ENCODE data around the gene ARHGAP9.

- TF ChIP-seq ELK1 (IDR thresholded peaks at IDR 0.05; ENCODE audit: borderline replicate concordance, low read depth, low read length) (no peak), CTCF (conservative IDR thresholded peaks at IDR 0.05; ENCODE audit: low read depth, low read length) (no peak)
Observed at GRCh38 chr12:57474862-57475261, 4.8 kb downstream of the ARHGAP9 start.
